SK-N-SH (cell line): ENCODE results near the gene EMILIN2.

Experiments
- EP300 ChIP-seq, 2 experiments: IDR thresholded peaks; 2 replicates each; pipeline versions ENCODE4 v1.4.0 to v1.6.1; 2012; ENCODE audit warnings: borderline replicate concordance in 1 of 2, low read depth in 1 of 2, low read length in 1 of 2
- MXI1 ChIP-seq: IDR thresholded peaks from 2 replicates; pipeline ENCODE4 v1.6.1; 2012; ENCODE audit warnings: mild to moderate bottlenecking, low read depth, low read length, improper control_type of control experiment
- NFIC ChIP-seq: IDR thresholded peaks from 2 replicates; pipeline ENCODE4 v1.4.0; 2012; ENCODE audit warnings: borderline replicate concordance
- RAD21 ChIP-seq: IDR thresholded peaks from 2 replicates; pipeline ENCODE4 v1.6.1; 2012; ENCODE audit warnings: mild to moderate bottlenecking, low read length
- RXRA ChIP-seq: IDR thresholded peaks from 2 replicates; pipeline ENCODE4 v1.4.0; 2012; ENCODE audit warnings: low read depth, mild to moderate bottlenecking, borderline replicate concordance
- SIN3A ChIP-seq: IDR thresholded peaks from 2 replicates; pipeline ENCODE4 v1.6.1; 2012; ENCODE audit warnings: low read depth, mild to moderate bottlenecking, low read length, moderate library complexity, borderline replicate concordance
- TAF1 ChIP-seq: IDR thresholded peaks from 2 replicates; pipeline ENCODE4 v1.6.1; 2012; ENCODE audit warnings: low read depth, mild to moderate bottlenecking, low read length, moderate library complexity, borderline replicate concordance
- YY1 ChIP-seq: IDR thresholded peaks from 2 replicates; pipeline ENCODE4 v1.4.0; 2012; ENCODE audit warnings: low read depth, mild to moderate bottlenecking
- TF ChIP-seq, protein P1 (sequence below): fragments of 200-600 bp; sonication (generic); IDR thresholded peaks from 2 replicates; pipeline ENCODE4 v1.6.1; 2017; ENCODE audit warnings: antibody characterized with exemption, mild to moderate bottlenecking, moderate library complexity
- TF ChIP-seq, protein P2 (sequence below): IDR thresholded peaks from 2 replicates; pipeline ENCODE4; 2012

DNA sequence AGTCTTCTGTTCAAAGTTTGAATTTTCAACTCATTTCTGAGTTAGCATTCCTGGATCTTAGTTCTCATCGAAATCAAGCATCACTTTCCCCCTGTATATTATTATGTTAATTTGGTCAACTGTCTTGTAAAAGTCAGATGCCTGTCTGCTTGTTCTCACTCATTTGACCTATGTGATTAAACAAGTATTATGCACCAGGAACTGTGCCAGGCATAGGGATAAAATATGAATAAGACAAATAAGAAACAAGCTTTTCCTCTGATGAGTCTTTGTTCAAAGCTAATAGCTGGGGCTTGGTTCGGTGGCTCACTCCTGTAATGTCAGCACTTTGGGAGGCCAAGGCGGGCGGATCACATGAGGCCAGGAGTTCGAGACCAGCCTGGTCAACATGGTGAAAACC, 19.7 kb upstream of the EMILIN2 start:
- TF ChIP-seq RAD21 = no peak
- TF ChIP-seq NFIC = no peak
- TF ChIP-seq YY1 = no peak
- TF ChIP-seq, protein P1, sequence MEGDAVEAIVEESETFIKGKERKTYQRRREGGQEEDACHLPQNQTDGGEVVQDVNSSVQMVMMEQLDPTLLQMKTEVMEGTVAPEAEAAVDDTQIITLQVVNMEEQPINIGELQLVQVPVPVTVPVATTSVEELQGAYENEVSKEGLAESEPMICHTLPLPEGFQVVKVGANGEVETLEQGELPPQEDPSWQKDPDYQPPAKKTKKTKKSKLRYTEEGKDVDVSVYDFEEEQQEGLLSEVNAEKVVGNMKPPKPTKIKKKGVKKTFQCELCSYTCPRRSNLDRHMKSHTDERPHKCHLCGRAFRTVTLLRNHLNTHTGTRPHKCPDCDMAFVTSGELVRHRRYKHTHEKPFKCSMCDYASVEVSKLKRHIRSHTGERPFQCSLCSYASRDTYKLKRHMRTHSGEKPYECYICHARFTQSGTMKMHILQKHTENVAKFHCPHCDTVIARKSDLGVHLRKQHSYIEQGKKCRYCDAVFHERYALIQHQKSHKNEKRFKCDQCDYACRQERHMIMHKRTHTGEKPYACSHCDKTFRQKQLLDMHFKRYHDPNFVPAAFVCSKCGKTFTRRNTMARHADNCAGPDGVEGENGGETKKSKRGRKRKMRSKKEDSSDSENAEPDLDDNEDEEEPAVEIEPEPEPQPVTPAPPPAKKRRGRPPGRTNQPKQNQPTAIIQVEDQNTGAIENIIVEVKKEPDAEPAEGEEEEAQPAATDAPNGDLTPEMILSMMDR = no peak
- no peak for TF ChIP-seq SIN3A
- TF ChIP-seq MXI1 = no peak
- TF ChIP-seq, protein P2, sequence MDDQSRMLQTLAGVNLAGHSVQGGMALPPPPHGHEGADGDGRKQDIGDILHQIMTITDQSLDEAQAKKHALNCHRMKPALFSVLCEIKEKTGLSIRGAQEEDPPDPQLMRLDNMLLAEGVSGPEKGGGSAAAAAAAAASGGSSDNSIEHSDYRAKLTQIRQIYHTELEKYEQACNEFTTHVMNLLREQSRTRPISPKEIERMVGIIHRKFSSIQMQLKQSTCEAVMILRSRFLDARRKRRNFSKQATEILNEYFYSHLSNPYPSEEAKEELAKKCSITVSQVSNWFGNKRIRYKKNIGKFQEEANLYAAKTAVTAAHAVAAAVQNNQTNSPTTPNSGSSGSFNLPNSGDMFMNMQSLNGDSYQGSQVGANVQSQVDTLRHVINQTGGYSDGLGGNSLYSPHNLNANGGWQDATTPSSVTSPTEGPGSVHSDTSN = no peak
- TF ChIP-seq EP300 (IDR thresholded peaks at IDR 0.05; ENCODE audit: borderline replicate concordance in 1 of 2, low read depth in 1 of 2, low read length in 1 of 2) = no peak
- no peak for TF ChIP-seq TAF1
- no peak for TF ChIP-seq RXRA
